HUES64 (cell line): ENCODE measurements around the gene TP53TG5.
"Not testable (repeated sequence)": the region's sequence is repeated elsewhere in the genome, so short reads cannot be mapped to it uniquely, and the experiment has no call there.

ENCODE experiments used
- H3K27ac ChIP-seq: 2 replicates; pipeline ENCODE4 v1.7.0; 2013; ENCODE audit warnings: low read depth, low read length, inconsistent platforms
- H3K27me3 ChIP-seq: 2 replicates; pipeline ENCODE4 v1.6.1; 2013; ENCODE audit warnings: mild to moderate bottlenecking, low read length; ENCODE audit not compliant: insufficient read depth
- H3K36me3 ChIP-seq: 2 replicates; pipeline ENCODE4 v1.6.1; 2013; ENCODE audit warnings: mild to moderate bottlenecking, low read length; ENCODE audit not compliant: insufficient read depth
- H3K4me1 ChIP-seq: 2 replicates; pipeline ENCODE4 v1.6.1; 2013; ENCODE audit warnings: mild to moderate bottlenecking, low read length, moderate library complexity; ENCODE audit not compliant: insufficient read depth
- H3K4me3 ChIP-seq: 2 replicates; pipeline ENCODE4 v1.5.1; 2013; ENCODE audit warnings: mild to moderate bottlenecking, low read length, moderate library complexity
- H3K9ac ChIP-seq: 2 replicates; pipeline ENCODE4 v1.6.1; 2013; ENCODE audit warnings: mild to moderate bottlenecking, low read depth, low read length
- H3K9me3 ChIP-seq: 2 replicates; pipeline ENCODE4 v1.6.1; 2013; ENCODE audit warnings: low read depth, low read length; ENCODE audit not compliant: insufficient read depth
- WGBS: fragments of 150-250, 120-280 bp; methylation state at CpG from one replicate; pipeline ENCODE4 v1.1.7; 2013; ENCODE audit warnings: missing lambda C conversion rate; 5-methylcytosine and 5-hydroxymethylcytosine counted together

The TP53TG5 gene

GRCh38 chr20:45352729-45353128 is 25.4 kb downstream of the TP53TG5 start:
- Histone ChIP-seq H3K4me1 (peaks cover 8% of the 10 kb centered on the region), H3K9ac (no peak overlapping the region), H3K4me3 (no peak overlapping the region), H3K9me3 (no peaks in the 10 kb centered on the region), H3K27me3 (no peaks in the 10 kb centered on the region), H3K36me3 (no peaks in the 10 kb centered on the region), H3K27ac (no peak overlapping the region)
- WGBS = 97% methylated on average over 2 of the region's 3 CpGs

DNA sequence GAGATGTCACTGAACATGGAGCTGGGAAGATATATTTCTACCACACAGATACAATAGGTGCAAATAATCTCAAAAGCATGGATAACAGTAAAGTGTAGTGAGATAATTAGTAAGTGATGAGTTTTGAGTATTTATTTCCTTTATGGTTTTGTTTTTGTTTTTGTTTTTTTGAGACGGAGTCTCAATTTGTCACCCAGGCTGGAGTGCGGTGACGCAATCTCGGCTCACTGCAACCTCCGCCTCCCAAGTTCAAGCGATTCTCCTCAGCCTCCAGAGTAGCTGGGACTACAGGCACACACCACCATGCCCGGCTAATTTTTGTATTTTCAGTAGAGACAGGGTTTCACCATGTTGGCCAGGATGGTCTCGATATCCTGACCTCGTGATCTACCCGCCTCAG is 27.3 kb downstream of the TP53TG5 start:
- H3K9me3 ChIP-seq, H3K9ac ChIP-seq, H3K27me3 ChIP-seq, H3K36me3 ChIP-seq, H3K4me3 ChIP-seq, H3K27ac ChIP-seq: not testable (repeated sequence)
- 94% methylated on average over 10 of the region's 10 CpGs for WGBS
- H3K4me1 ChIP-seq = peaks cover 24% of the 10 kb centered on the region

DNA sequence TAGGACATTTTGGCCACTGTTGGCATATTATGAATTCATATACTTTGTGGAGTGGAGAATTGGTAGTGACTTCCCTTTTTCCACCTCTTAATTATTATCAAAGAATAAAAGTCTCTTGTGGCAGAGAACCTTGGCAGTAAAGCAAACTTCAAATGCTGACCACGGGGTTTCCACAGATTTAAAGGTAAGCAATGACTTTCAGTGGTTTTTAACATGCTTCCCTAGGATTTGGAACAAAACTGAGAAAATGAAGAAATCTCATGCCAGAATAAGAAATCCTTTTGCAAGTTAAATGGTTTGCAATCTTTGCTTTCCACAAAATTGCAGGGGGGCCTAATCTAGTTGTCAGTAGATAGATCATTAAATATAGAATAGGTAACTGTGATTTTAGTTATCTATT is 27.9 kb downstream of the TP53TG5 start:
- Histone ChIP-seq H3K9me3 (no peaks in the 10 kb centered on the region), H3K4me3 (no peak overlapping the region), H3K4me1 (peaks cover 30% of the 10 kb centered on the region), H3K36me3 (no peaks in the 10 kb centered on the region), H3K9ac (no peak overlapping the region), H3K27me3 (no peaks in the 10 kb centered on the region), H3K27ac (no peak overlapping the region)
- 90% methylated on average over 1 of the region's 1 CpG for WGBS

- Histone ChIP-seq H3K9ac (peak within 1 kb of the TSS; percentile 80), H3K9me3 (no peaks in the 10 kb centered on the region), H3K4me3 (peak within 1 kb of the TSS; percentile 81), H3K4me1 (peaks cover 43% of the 10 kb centered on the region), H3K27ac (peak within 1 kb of the TSS; percentile 55; the same call in 1 of the 2 replicates), H3K27me3 (no peaks in the 10 kb centered on the region), H3K36me3 (no peaks in the 10 kb centered on the region; the same call in 1 of the 2 replicates)
- WGBS = 1% methylated on average over 72 of the region's 77 CpGs
These were observed 30.0 kb downstream of the TP53TG5 start, which contains the start of gene SDC4 for GRCh38 chr20:45347936-45348778. Gene SDC4, minus strand, starts transcription at chr20:45348424. Its CDS starts 40 bp downstream, at chr20:45348384.

DNA sequence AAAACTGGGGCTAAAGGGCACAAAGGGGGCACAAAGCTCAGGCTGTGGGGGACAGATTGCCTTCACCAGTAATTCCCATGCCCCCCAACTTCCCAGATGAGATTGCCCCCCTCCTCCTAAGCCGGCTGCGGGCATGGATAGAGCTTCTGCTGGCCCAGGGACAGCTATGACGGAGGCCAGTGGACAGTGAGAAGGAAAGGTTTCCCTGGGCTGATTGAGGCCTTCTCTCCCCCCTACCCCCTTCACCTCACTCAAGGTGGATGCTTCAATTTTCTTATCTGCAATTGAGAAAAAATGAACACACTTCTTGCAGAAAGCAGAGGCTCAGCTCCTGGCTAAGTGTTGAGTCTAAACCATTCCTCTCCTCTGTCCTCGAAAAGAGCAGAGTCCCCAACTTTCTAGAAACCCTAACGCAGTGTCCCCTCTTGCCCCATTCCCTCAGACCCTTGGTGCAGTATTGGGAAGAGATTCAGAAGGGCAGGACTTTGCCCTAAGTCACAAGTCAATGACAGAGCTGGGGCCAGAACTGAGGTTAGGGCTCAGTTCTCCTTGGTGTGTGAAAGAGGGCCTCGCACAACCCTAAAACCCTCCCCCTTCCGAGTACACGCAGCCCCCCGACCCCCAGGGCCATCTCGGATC is 30.7 kb downstream of the TP53TG5 start:
- Histone ChIP-seq H3K36me3 (no peaks in the 10 kb centered on the region; the same call in 1 of the 2 replicates), H3K4me1 (peaks cover 49% of the 10 kb centered on the region), H3K9me3 (no peaks in the 10 kb centered on the region), H3K9ac (peak overlapping the region; percentile 80), H3K27ac (peak overlapping the region; percentile 27; the same call in 1 of the 2 replicates), H3K4me3 (peak overlapping the region; percentile 81), H3K27me3 (no peaks in the 10 kb centered on the region)
- 5% methylated on average over 8 of the region's 10 CpGs for WGBS

GRCh38 chr20:45346851-45347250 is 31.3 kb downstream of the TP53TG5 start:
- Histone ChIP-seq H3K27ac (no peak overlapping the region), H3K4me3 (peak overlapping the region; percentile 81), H3K36me3 (no peaks in the 10 kb centered on the region; the same call in 1 of the 2 replicates), H3K4me1 (peaks cover 55% of the 10 kb centered on the region), H3K27me3 (no peaks in the 10 kb centered on the region), H3K9me3 (no peaks in the 10 kb centered on the region), H3K9ac (peak overlapping the region; percentile 80)
- WGBS = 33% methylated on average over 5 of the region's 5 CpGs

GRCh38 chr20:45346291-45346718 is 31.8 kb downstream of the TP53TG5 start:
- Histone ChIP-seq H3K27me3 (no peaks in the 10 kb centered on the region), H3K9me3 (no peaks in the 10 kb centered on the region), H3K27ac (no peak overlapping the region), H3K4me3 (peak overlapping the region; percentile 81), H3K36me3 (no peaks in the 10 kb centered on the region; the same call in 1 of the 2 replicates), H3K9ac (peak overlapping the region; percentile 80; the same call in 1 of the 2 replicates), H3K4me1 (peaks cover 60% of the 10 kb centered on the region)
- WGBS = 59% methylated on average over 3 of the region's 3 CpGs

DNA sequence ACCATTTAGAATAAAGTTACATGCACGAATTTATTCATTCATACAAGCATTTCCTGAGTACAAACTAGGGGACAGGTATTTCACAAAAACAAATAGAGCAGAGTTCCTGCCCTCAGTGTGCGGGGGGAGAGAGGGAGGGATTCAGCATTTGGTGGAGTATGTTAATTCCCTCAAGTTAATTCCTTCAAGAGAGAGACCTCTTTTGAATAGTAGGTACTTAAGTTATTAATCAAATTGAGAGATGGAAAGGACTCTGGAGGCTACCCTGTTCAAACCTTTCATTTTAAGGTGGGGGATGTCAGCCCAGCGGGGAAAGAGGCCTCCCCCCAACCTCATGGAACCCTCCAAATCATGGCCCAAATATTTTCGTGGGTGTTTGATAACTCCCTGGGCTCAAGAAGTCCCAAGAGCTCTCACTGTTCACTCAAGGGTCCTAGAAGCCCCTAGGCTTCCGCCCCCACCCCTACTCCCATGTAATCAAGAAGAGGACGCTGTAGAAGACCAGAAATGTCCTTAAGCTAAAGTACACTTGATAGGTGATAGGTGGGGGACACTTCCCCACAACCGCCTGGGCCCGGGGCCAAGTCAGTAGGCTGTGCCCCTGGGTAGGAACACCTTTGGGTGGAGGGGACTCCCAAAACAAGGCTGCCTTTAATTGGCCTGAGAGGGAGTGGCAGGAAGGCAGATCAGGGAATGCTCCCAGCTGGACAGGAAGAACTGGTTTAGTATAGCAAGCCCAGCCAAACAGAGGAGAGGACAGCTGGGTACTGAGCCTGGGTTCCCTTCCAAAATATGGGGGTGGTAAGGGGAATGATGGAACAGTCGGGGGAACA is 32.8 kb downstream of the TP53TG5 start:
- Histone ChIP-seq H3K4me1 (peaks cover 70% of the 10 kb centered on the region), H3K9me3 (no peaks in the 10 kb centered on the region), H3K4me3 (0 out of 2 replicates have a peak overlapping the region, but pooled peaks have one; percentile 81), H3K9ac (no peak overlapping the region), H3K27ac (peak overlapping the region; percentile 96; the same call in 1 of the 2 replicates), H3K27me3 (no peaks in the 10 kb centered on the region), H3K36me3 (peaks cover under 1% of the 10 kb centered on the region; the same call in 1 of the 2 replicates)
- 61% methylated on average over 9 of the region's 9 CpGs for WGBS

- Histone ChIP-seq H3K27me3 (no peaks in the 10 kb centered on the region), H3K27ac (peak overlapping the region; percentile 96), H3K4me3 (no peak overlapping the region; the same call in 1 of the 2 replicates), H3K9me3 (no peaks in the 10 kb centered on the region), H3K9ac (peak overlapping the region; percentile 37), H3K4me1 (peaks cover 76% of the 10 kb centered on the region), H3K36me3 (peaks cover 3% of the 10 kb centered on the region; the same call in 1 of the 2 replicates)
- WGBS = 52% methylated on average over 9 of the region's 9 CpGs
These were observed 33.8 kb downstream of the TP53TG5 start for GRCh38 chr20:45344168-45344860.

DNA sequence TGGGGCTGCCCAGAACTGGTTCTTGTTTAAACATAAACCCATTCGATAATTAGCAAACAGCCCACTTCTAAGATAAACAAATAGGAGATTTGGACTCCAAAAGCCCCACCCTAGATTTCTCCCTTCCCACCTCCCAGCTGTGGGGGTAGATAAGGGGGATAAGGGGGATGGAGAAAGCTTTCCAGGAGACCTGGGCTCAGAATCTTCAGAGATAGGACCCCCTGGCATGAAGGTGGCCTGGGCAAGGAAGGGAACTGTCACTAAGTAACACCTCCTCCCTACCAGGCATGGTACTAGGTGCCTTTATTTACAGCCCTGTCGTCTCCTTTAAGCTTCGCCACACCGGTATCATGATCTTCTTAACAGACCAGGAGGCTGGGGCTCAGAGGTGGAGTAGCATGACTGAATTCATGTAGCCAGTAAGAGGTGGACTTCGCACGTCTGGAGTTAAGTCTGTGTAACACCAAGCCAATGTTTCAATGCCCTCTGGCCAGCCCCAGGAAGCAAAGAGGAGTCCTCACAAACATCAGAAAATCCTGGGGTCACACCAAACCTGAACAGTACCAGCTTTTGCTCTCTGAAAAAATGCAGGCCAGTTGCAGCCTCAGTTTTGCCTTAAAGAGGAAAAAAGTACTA is 34.5 kb downstream of the TP53TG5 start:
- no peaks in the 10 kb centered on the region for H3K27me3 ChIP-seq
- H3K4me1 ChIP-seq = peaks cover 80% of the 10 kb centered on the region
- peak overlapping the region; percentile 37 for H3K9ac ChIP-seq
- 54% methylated on average over 6 of the region's 6 CpGs for WGBS
- H3K9me3 ChIP-seq = no peaks in the 10 kb centered on the region
- peaks cover 8% of the 10 kb centered on the region; the same call in 1 of the 2 replicates for H3K36me3 ChIP-seq
- peak overlapping the region; percentile 96 for H3K27ac ChIP-seq
- H3K4me3 ChIP-seq = no peak overlapping the region; the same call in 1 of the 2 replicates
